Osteoblast (primary cell): ENCODE data around the gene PTHLH. TPM values are rescaled to one million over a fixed set of nuclear protein-coding genes. Genes with fewer than 3 reads are reported as not detected.

Experiments
- DNase-seq: peaks from one replicate; pipeline ENCODE4 v3.0.0; 2011; ENCODE audit warnings: low spot score, mixed read lengths; ENCODE audit not compliant: insufficient read length; ENCODE audit errors: missing footprints
- H2AFZ ChIP-seq: 2 replicates; pipeline ENCODE4 v1.6.0; 2011; ENCODE audit warnings: mild to moderate bottlenecking, low read length
- H3K27ac ChIP-seq: 2 replicates; pipeline ENCODE4 v1.5.1; 2011; ENCODE audit warnings: mild to moderate bottlenecking, low read depth, low read length, moderate library complexity
- H3K27me3 ChIP-seq: 2 replicates; pipeline ENCODE4 v1.6.0; 2012; ENCODE audit warnings: mild to moderate bottlenecking, control low read depth, inconsistent platforms, low read length, moderate library complexity; ENCODE audit not compliant: insufficient read depth
- H3K36me3 ChIP-seq: 2 replicates; pipeline ENCODE4 v1.5.1; 2011; ENCODE audit warnings: mild to moderate bottlenecking, low read length, control low read depth, moderate library complexity; ENCODE audit not compliant: insufficient read depth
- H3K4me1 ChIP-seq: 2 replicates; pipeline ENCODE4 v1.5.1; 2011; ENCODE audit warnings: mild to moderate bottlenecking, low read length, control low read depth, moderate library complexity; ENCODE audit not compliant: insufficient read depth
- H3K4me2 ChIP-seq: 2 replicates; pipeline ENCODE4 v1.6.0; 2011; ENCODE audit warnings: mild to moderate bottlenecking, low read length; ENCODE audit not compliant: insufficient read depth
- H3K4me3 ChIP-seq: fragments of 200-600 bp; sonication (generic); 3 replicates; pipeline ENCODE4 v1.5.1; 2012; ENCODE audit warnings: mild to moderate bottlenecking, low read length, inconsistent platforms; ENCODE audit not compliant: insufficient read depth
- H3K79me2 ChIP-seq: 2 replicates; pipeline ENCODE4 v1.6.0; 2012; ENCODE audit warnings: mild to moderate bottlenecking, low read length, control low read depth, inconsistent platforms; ENCODE audit not compliant: insufficient read depth
- H3K9me3 ChIP-seq: 2 replicates; pipeline ENCODE4 v1.5.1; 2011; ENCODE audit warnings: low read depth, low read length, control low read depth
- H4K20me1 ChIP-seq: 2 replicates; pipeline ENCODE4 v1.6.0; 2012; ENCODE audit warnings: mild to moderate bottlenecking, low read length, control low read depth; ENCODE audit not compliant: insufficient read depth
- total RNA-seq: library from RNA; depleted of rRNA; stranded (reverse); fragments of >200 nt; gene quantifications from 2 replicates; pipeline ENCODE4 v1.2.3, GENCODE V29; 2012
- TF ChIP-seq, protein P1 (sequence below): IDR thresholded peaks from 2 replicates; pipeline ENCODE4 v1.5.1; 2011; ENCODE audit warnings: mild to moderate bottlenecking, low read depth, low read length, moderate library complexity; ENCODE audit errors: extremely low read depth

PTHLH gene
- total RNA-seq, 1 donor, result 2.2 TPM

DNA sequence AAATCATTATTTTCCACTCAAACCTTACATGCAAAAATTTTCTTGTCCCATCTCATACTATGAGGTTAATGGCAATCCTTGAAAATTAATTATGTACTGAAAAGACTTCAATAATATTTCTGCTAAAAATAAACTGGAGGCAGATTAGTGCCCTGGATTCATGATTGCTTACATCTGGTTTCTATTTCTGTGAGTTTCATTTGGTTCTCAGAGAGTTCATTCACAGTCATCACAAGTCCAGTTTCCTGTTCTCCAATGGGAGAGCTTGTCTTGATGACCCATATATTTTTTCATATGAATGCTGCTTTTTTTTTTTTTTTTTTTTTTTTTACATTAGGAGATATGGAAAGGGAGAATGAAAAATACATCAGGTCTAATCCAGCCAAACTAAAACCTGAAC lies 6.6 kb upstream of the PTHLH start:
- no peaks in the 10 kb centered on the region for H4K20me1 ChIP-seq
- no peak overlapping the region for H3K27ac ChIP-seq
- H2AFZ ChIP-seq, result no peak overlapping the region
- H3K27me3 ChIP-seq, result peaks cover 18% of the 10 kb centered on the region
- H3K36me3 ChIP-seq, result no peaks in the 10 kb centered on the region
- no peaks in the 10 kb centered on the region for H3K9me3 ChIP-seq
- H3K4me1 ChIP-seq, result peaks cover 24% of the 10 kb centered on the region
- no peak overlapping the region for H3K4me3 ChIP-seq
- TF ChIP-seq, protein P1, sequence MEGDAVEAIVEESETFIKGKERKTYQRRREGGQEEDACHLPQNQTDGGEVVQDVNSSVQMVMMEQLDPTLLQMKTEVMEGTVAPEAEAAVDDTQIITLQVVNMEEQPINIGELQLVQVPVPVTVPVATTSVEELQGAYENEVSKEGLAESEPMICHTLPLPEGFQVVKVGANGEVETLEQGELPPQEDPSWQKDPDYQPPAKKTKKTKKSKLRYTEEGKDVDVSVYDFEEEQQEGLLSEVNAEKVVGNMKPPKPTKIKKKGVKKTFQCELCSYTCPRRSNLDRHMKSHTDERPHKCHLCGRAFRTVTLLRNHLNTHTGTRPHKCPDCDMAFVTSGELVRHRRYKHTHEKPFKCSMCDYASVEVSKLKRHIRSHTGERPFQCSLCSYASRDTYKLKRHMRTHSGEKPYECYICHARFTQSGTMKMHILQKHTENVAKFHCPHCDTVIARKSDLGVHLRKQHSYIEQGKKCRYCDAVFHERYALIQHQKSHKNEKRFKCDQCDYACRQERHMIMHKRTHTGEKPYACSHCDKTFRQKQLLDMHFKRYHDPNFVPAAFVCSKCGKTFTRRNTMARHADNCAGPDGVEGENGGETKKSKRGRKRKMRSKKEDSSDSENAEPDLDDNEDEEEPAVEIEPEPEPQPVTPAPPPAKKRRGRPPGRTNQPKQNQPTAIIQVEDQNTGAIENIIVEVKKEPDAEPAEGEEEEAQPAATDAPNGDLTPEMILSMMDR, result no peak
- no peak overlapping the region for H3K4me2 ChIP-seq
- no peak for DNase-seq
- no peaks in the 10 kb centered on the region for H3K79me2 ChIP-seq

DNA sequence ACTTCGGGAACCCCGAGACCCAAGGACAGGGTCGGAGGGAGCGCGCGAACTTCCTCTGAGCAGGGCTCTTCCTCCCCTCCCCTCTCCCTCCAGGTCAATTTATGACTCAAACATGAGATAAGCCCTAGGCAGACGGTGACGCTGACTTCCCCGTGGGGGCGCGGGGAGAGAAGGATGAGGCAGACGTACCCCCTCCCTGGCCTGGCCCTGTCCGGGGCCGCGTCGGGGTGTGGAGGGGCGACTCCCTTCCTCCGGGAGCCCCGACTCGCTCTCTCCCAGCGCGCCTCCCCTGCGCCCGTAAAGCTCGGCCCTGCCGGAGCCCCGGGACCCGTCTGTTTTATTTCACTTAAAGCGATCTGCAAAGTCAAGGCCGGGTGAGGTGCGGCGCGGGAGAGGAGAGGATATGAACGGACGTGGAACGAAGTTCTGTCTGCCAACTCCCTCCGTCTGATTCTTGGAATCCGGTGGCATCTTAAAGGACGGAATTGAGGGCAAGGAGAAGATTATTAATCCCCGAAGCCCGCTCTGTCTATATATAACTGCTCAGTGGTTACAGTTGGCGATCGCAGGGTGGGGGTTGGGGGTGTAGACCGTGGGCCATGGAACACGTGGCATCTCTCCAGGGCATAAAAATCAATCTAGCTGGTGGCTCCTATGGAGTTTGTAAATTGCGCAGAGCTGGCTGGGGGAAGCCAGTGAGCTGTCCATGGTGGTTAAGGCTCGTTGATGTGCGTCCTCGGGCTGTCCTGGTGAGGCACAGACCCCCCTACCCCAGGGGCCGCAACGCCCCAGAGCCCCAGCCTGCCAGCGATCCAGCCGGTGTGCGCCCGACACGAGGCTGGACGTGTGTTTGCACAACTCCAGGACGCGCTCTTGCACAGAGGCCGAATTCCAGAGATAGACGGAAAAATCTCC lies 2.9 kb upstream of the PTHLH start:
- H2AFZ ChIP-seq, result peak overlapping the region; percentile 61
- no peaks in the 10 kb centered on the region for H3K36me3 ChIP-seq
- H3K27ac ChIP-seq, result no peak overlapping the region
- H3K4me3 ChIP-seq, result peak overlapping the region; percentile 60
- no peaks in the 10 kb centered on the region for H4K20me1 ChIP-seq
- H3K27me3 ChIP-seq, result peaks cover 23% of the 10 kb centered on the region
- H3K4me1 ChIP-seq, result peaks cover 3% of the 10 kb centered on the region
- DNase-seq, result peak; percentile 92
- H3K79me2 ChIP-seq, result no peaks in the 10 kb centered on the region
- peak overlapping the region; percentile 89 for H3K4me2 ChIP-seq
- TF ChIP-seq, protein P1, result no peak
- no peaks in the 10 kb centered on the region for H3K9me3 ChIP-seq

DNA sequence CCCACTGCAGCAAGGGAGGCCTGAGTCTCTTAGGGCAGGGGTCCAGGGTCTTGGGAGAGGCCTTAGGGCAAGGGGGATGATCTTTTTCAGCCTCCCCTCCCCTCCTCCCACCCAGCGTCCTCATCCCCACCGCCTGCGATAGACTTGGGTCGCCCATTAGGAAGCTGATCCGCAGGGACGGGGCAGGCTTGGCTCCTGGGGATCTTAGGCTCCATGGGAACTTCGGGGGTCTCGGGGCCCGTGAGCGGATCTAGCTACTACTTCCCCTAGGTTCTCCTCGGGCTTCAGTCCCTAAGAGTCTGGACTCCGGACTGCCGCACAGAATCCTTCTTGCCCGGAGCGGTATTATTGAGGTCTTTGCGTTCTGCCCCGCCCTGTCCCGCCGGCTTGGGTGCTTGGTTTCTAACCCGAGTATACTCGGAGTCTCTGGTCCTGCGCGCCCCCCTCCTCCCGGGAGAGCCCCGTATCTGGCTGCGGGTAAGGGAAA lies 2.2 kb upstream of the PTHLH start:
- no peaks in the 10 kb centered on the region for H3K79me2 ChIP-seq
- no peaks in the 10 kb centered on the region for H3K9me3 ChIP-seq
- peak overlapping the region; percentile 60 for H3K4me3 ChIP-seq
- H3K27ac ChIP-seq, result no peak overlapping the region
- TF ChIP-seq, protein P1, result no peak
- H3K4me2 ChIP-seq, result peak overlapping the region; percentile 89
- DNase-seq, result peak; percentile 26
- H3K4me1 ChIP-seq, result peaks cover 3% of the 10 kb centered on the region
- H3K36me3 ChIP-seq, result no peaks in the 10 kb centered on the region
- H2AFZ ChIP-seq, result peak overlapping the region; percentile 61
- peaks cover 23% of the 10 kb centered on the region for H3K27me3 ChIP-seq
- no peaks in the 10 kb centered on the region for H4K20me1 ChIP-seq

DNA sequence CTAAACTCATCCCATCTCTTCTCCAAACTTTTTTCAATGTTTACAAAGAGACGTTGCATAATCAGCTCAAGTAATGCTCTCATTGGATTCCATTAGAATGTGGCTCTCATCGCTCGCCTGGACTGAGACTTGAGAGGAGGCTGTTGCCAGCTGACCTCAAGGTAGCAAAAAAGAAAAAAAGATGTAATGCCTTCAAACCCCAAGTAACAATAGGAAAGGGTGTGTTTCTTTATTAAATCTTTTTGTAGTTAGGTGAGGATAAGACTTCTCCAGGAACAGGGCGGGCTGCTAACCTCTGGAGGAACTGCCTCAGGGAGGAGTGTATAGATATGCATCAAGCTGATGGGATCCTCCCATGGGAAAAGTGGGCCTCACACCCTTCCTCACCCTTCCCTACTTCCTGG lies 956 bp upstream of the PTHLH start:
- H3K36me3 ChIP-seq, result no peaks in the 10 kb centered on the region
- no peaks in the 10 kb centered on the region for H3K9me3 ChIP-seq
- H3K4me3 ChIP-seq, result no peak overlapping the region
- H4K20me1 ChIP-seq, result no peaks in the 10 kb centered on the region
- no peak overlapping the region for H3K27ac ChIP-seq
- DNase-seq, result peak; percentile 49
- H3K27me3 ChIP-seq, result peaks cover 23% of the 10 kb centered on the region
- H3K79me2 ChIP-seq, result no peaks in the 10 kb centered on the region
- H3K4me1 ChIP-seq, result peaks cover 11% of the 10 kb centered on the region
- H2AFZ ChIP-seq, result no peak overlapping the region
- H3K4me2 ChIP-seq, result no peak overlapping the region
- TF ChIP-seq, protein P1, result no peak
